ENCODE results near the gene SUPT3H. TPM values are rescaled to one million over a fixed set of nuclear protein-coding genes. Genes with fewer than 3 reads are reported as not detected.

Gene SUPT3H
- total RNA-seq, 1 donor from 2014 or later: 6.7 TPM

DNA sequence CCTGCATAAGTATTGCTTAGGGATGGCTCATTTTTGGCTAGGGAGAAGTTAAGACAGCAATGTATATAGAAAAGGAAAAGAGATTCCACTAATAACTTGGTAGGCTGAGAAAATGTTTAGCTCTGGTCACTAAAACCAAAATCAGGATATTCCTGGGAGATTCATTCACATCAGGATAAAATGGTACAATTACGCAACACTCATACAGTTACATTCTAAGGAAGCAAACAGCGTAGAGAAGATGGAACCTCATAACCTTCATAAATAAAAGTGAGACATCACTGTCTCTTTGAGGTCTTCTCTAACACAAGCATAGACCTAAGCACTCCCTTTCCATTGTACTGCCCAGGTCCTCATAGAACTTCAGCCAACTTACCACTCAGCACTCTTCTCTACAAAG is 345.3 kb downstream of the SUPT3H start:
- H3K9me3 ChIP-seq: no peaks in the 10 kb centered on the region
- no peak overlapping the region for H3K4me3 ChIP-seq
- TF ChIP-seq, protein P1, sequence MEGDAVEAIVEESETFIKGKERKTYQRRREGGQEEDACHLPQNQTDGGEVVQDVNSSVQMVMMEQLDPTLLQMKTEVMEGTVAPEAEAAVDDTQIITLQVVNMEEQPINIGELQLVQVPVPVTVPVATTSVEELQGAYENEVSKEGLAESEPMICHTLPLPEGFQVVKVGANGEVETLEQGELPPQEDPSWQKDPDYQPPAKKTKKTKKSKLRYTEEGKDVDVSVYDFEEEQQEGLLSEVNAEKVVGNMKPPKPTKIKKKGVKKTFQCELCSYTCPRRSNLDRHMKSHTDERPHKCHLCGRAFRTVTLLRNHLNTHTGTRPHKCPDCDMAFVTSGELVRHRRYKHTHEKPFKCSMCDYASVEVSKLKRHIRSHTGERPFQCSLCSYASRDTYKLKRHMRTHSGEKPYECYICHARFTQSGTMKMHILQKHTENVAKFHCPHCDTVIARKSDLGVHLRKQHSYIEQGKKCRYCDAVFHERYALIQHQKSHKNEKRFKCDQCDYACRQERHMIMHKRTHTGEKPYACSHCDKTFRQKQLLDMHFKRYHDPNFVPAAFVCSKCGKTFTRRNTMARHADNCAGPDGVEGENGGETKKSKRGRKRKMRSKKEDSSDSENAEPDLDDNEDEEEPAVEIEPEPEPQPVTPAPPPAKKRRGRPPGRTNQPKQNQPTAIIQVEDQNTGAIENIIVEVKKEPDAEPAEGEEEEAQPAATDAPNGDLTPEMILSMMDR (IDR thresholded peaks at IDR 0.05): no peak
- no peak overlapping the region for H3K27ac ChIP-seq
- H3K4me1 ChIP-seq: no peaks in the 10 kb centered on the region
- no peaks in the 10 kb centered on the region for H3K27me3 ChIP-seq (ENCODE audit: low read depth)
- no peak for DNase-seq
- no peak for ATAC-seq
- no peaks in the 10 kb centered on the region for H3K36me3 ChIP-seq
- intact Hi-C loops (cut with DNase I): no loop called here

DNA sequence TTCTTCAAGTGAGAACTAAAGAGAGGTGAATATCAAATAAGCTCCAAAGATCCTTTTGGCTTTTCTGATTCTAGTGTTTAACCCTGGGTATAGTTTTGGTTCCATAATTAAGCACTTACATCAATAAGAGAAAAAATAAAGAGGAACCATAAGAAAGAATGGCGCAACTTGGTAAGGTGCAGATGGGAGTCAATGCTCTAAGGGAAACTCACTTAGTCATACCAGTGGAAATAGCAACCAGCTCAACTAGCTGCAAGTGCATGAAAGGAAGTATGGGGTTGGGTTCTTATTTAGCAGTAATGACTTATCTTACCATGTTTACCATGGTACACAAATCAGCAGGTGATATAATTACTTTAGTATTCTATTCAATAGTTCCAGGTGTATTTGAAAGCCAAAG is 346.1 kb downstream of the SUPT3H start:
- no peak overlapping the region for H3K27ac ChIP-seq
- H3K4me1 ChIP-seq: no peaks in the 10 kb centered on the region
- intact Hi-C loops (cut with DNase I): no loop called here
- H3K36me3 ChIP-seq: no peaks in the 10 kb centered on the region
- peaks cover 4% of the 10 kb centered on the region for H3K9me3 ChIP-seq
- ATAC-seq (peak; percentile 35 to 48), DNase-seq (no peak)
- TF ChIP-seq, protein P1 (IDR thresholded peaks at IDR 0.05): no peak
- no peak overlapping the region for H3K4me3 ChIP-seq
- no peaks in the 10 kb centered on the region for H3K27me3 ChIP-seq (ENCODE audit: low read depth)

- Histone ChIP-seq H3K9me3 (peaks cover 4% of the 10 kb centered on the region), H3K4me3 (no peak overlapping the region), H3K27ac (no peak overlapping the region), H3K27me3 (ENCODE audit: low read depth) (no peaks in the 10 kb centered on the region), H3K36me3 (no peaks in the 10 kb centered on the region), H3K4me1 (no peaks in the 10 kb centered on the region)
- TF ChIP-seq, protein P1 (IDR thresholded peaks at IDR 0.05): no peak
- intact Hi-C loops (cut with DNase I): no loop called here
- ATAC-seq: no peak
- no peak for DNase-seq
Observed at GRCh38 chr6:45027126-45027525, 350.6 kb downstream of the SUPT3H start.

DNA sequence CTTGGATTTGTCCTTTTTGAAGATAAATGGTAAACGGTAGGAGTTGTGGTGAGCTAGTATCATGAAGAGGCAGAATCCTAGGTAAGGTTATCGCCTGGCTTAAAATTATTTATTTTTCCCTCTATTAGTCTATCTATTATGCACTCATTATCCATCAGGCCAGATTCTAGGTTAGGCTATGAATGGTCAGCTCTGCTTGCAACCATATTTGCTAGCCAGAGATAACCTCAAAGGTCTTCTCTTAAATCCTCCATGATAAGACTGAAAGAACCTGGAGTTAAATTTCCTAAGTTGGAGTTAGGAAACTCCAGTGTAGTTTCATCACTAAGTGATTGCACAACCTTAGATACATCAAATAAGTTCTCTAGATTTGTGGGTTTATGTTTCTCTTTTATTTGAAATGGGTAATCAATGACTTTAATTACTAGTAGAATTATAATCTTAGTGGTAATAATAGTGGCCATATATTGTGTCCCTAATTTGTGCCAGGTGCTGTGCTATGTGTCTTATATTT is 351.7 kb downstream of the SUPT3H start:
- Histone ChIP-seq H3K27ac (no peak overlapping the region), H3K27me3 (ENCODE audit: low read depth) (no peaks in the 10 kb centered on the region), H3K4me1 (no peaks in the 10 kb centered on the region), H3K4me3 (no peak overlapping the region), H3K9me3 (peaks cover 4% of the 10 kb centered on the region), H3K36me3 (no peaks in the 10 kb centered on the region)
- ATAC-seq: no peak
- intact Hi-C loops (cut with DNase I): no loop called here
- TF ChIP-seq, protein P1 (IDR thresholded peaks at IDR 0.05): no peak
- DNase-seq: no peak

- ATAC-seq: no peak
- H3K9me3 ChIP-seq: peaks cover 4% of the 10 kb centered on the region
- intact Hi-C loops (cut with DNase I): no loop called here
- H3K27ac ChIP-seq: no peak overlapping the region
- no peak for DNase-seq
- H3K4me1 ChIP-seq: no peaks in the 10 kb centered on the region
- H3K36me3 ChIP-seq: no peaks in the 10 kb centered on the region
- TF ChIP-seq, protein P1 (IDR thresholded peaks at IDR 0.05): no peak
- H3K4me3 ChIP-seq: no peak overlapping the region
- H3K27me3 ChIP-seq (ENCODE audit: low read depth): no peaks in the 10 kb centered on the region
Observed at GRCh38 chr6:45024610-45025009, 353.1 kb downstream of the SUPT3H start.

DNA sequence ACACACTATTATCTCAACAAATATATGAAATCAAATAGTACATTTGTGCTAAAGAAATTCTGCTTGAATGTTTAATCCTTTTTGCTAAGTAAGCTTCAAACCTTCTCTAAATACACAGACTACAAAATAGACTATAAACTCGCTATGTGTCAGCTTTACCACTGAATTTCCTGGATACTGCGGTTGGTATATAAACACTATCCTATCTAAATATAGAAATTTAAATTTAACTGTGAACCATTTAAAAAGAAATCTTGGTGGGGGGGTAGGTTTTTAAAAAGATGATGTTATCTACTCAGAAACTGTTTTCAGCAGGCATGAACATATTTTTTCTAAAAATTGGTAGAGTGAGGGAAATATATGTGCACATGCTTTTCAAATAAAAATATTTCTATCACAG is 356.1 kb downstream of the SUPT3H start:
- no peaks in the 10 kb centered on the region for H3K9me3 ChIP-seq
- DNase-seq (no peak), ATAC-seq (no peak)
- H3K4me3 ChIP-seq: no peak overlapping the region
- no peaks in the 10 kb centered on the region for H3K27me3 ChIP-seq (ENCODE audit: low read depth)
- H3K27ac ChIP-seq: no peak overlapping the region
- H3K4me1 ChIP-seq: no peaks in the 10 kb centered on the region
- TF ChIP-seq, protein P1 (IDR thresholded peaks at IDR 0.05): no peak
- intact Hi-C loops (cut with DNase I): no loop called here
- H3K36me3 ChIP-seq: no peaks in the 10 kb centered on the region
